Measurements from ENCODE around the gene MAP1B. TPM values are rescaled to one million over a fixed set of nuclear protein-coding genes. Genes with fewer than 3 reads are reported as not detected.

The MAP1B gene
- total RNA-seq, 1 donor from 2014 or later: 22.4 TPM

DNA sequence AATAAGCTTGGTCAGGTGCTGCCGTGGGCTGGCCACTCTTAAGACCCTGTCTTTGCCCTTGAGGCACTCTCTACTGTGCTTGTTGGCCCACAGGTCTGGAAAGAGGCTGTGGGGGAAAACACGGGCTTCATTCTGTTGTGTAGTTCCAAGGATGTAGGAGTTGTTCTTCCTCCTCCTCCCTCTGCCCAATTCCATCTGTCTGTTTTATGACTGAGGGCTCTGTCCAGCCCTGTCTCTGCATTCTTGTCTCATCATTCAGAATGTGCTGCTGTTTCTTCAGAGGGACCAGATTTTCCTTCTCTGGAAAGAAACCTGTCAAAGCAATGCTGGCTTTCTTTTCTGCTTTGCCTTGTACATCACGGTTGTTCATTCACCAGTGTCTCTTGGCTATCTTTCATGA lies 84.1 kb downstream of the MAP1B start:
- Histone ChIP-seq H3K27me3 (ENCODE audit: control insufficient read depth in 3 of 3, insufficient read depth in 3 of 3, low read length in 3 of 3) (no peaks in the 10 kb centered on the region), H3K27ac (ENCODE audit: low read depth, low read length) (no peak overlapping the region), H3K9ac (ENCODE audit: low read depth in 1 of 3, low read length in 3 of 3) (no peak overlapping the region), H3K4me1 (ENCODE audit: control insufficient read depth in 3 of 3, insufficient read depth in 3 of 3, low read length in 3 of 3) (no peaks in the 10 kb centered on the region), H3K9me3 (ENCODE audit: control insufficient read depth in 3 of 3, low read length in 3 of 3) (no peaks in the 10 kb centered on the region), H3K4me3 (ENCODE audit: low read length in 3 of 3) (no peak overlapping the region), H3K36me3 (ENCODE audit: control insufficient read depth in 3 of 3, insufficient read depth in 3 of 3, low read length in 3 of 3) (peaks cover 0 to 2% (median 0%) of the 10 kb centered on the region in 3 donors)

DNA sequence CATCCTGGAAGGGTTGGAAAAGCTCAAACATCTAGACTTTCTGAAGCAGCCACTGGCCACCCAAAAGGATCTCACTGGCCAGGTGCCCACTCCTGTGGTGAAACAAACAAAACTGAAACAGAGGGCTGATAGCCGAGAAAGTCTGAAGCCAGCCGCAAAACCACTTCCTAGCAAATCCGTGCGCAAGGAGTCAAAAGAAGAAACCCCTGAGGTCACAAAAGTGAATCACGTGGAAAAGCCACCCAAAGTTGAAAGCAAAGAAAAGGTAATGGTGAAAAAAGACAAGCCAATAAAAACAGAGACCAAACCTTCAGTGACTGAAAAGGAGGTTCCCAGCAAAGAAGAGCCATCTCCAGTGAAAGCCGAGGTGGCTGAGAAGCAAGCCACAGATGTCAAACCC lies 87.6 kb downstream of the MAP1B start:
- no peaks in the 10 kb centered on the region for H3K4me1 ChIP-seq (ENCODE audit: control insufficient read depth in 3 of 3, insufficient read depth in 3 of 3, low read length in 3 of 3)
- H3K4me3 ChIP-seq (ENCODE audit: low read length in 3 of 3): no peak overlapping the region
- H3K36me3 ChIP-seq (ENCODE audit: control insufficient read depth in 3 of 3, insufficient read depth in 3 of 3, low read length in 3 of 3): peaks cover 3 to 9% (median 5%) of the 10 kb centered on the region in 3 donors

DNA sequence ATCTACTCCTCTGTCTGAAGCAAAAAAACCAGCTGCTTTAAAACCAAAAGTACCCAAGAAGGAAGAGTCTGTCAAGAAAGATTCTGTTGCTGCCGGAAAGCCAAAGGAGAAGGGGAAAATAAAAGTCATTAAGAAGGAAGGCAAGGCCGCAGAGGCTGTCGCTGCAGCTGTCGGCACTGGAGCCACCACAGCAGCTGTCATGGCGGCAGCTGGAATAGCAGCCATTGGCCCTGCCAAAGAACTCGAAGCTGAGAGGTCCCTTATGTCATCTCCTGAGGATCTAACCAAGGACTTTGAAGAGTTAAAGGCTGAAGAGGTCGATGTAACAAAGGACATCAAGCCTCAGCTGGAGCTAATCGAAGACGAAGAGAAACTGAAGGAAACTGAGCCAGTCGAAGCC lies 88.3 kb downstream of the MAP1B start:
- H3K27me3 ChIP-seq (ENCODE audit: control insufficient read depth in 3 of 3, insufficient read depth in 3 of 3, low read length in 3 of 3): no peaks in the 10 kb centered on the region
- H3K27ac ChIP-seq (ENCODE audit: low read depth, low read length): no peak overlapping the region
- H3K9ac ChIP-seq (ENCODE audit: low read depth in 1 of 3, low read length in 3 of 3): no peak overlapping the region
- H3K9me3 ChIP-seq (ENCODE audit: control insufficient read depth in 3 of 3, low read length in 3 of 3): no peaks in the 10 kb centered on the region
- H3K4me3 ChIP-seq (ENCODE audit: low read length in 3 of 3): no peak overlapping the region
- peaks cover 3 to 9% (median 5%) of the 10 kb centered on the region in 3 donors for H3K36me3 ChIP-seq (ENCODE audit: control insufficient read depth in 3 of 3, insufficient read depth in 3 of 3, low read length in 3 of 3)
- H3K4me1 ChIP-seq (ENCODE audit: control insufficient read depth in 3 of 3, insufficient read depth in 3 of 3, low read length in 3 of 3): no peaks in the 10 kb centered on the region

More for the DNA sequence above, 87.6 kb downstream of the MAP1B start:
- no peak overlapping the region for H3K27ac ChIP-seq (ENCODE audit: low read depth, low read length)
- H3K9ac ChIP-seq (ENCODE audit: low read depth in 1 of 3, low read length in 3 of 3): no peak overlapping the region
- H3K9me3 ChIP-seq (ENCODE audit: control insufficient read depth in 3 of 3, low read length in 3 of 3): no peaks in the 10 kb centered on the region
- no peaks in the 10 kb centered on the region for H3K27me3 ChIP-seq (ENCODE audit: control insufficient read depth in 3 of 3, insufficient read depth in 3 of 3, low read length in 3 of 3)

DNA sequence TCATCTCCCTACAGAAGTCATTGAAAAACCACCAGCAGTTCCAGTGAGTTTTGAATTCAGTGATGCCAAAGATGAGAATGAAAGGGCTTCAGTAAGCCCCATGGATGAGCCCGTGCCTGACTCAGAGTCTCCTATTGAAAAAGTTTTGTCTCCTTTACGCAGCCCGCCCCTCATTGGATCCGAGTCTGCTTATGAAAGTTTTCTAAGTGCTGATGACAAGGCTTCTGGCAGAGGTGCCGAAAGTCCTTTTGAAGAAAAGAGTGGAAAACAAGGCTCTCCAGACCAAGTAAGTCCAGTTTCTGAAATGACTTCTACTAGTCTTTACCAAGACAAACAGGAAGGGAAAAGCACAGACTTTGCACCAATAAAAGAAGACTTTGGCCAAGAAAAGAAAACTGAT lies 90.1 kb downstream of the MAP1B start:
- no peak overlapping the region for H3K4me3 ChIP-seq (ENCODE audit: low read length in 3 of 3)
- no peak overlapping the region for H3K9ac ChIP-seq (ENCODE audit: low read depth in 1 of 3, low read length in 3 of 3)
- H3K36me3 ChIP-seq (ENCODE audit: control insufficient read depth in 3 of 3, insufficient read depth in 3 of 3, low read length in 3 of 3): peaks cover 3 to 9% (median 5%) of the 10 kb centered on the region in 3 donors
- H3K27ac ChIP-seq (ENCODE audit: low read depth, low read length): no peak overlapping the region
- no peaks in the 10 kb centered on the region for H3K4me1 ChIP-seq (ENCODE audit: control insufficient read depth in 3 of 3, insufficient read depth in 3 of 3, low read length in 3 of 3)
- no peaks in the 10 kb centered on the region for H3K27me3 ChIP-seq (ENCODE audit: control insufficient read depth in 3 of 3, insufficient read depth in 3 of 3, low read length in 3 of 3)
- no peaks in the 10 kb centered on the region for H3K9me3 ChIP-seq (ENCODE audit: control insufficient read depth in 3 of 3, low read length in 3 of 3)

DNA sequence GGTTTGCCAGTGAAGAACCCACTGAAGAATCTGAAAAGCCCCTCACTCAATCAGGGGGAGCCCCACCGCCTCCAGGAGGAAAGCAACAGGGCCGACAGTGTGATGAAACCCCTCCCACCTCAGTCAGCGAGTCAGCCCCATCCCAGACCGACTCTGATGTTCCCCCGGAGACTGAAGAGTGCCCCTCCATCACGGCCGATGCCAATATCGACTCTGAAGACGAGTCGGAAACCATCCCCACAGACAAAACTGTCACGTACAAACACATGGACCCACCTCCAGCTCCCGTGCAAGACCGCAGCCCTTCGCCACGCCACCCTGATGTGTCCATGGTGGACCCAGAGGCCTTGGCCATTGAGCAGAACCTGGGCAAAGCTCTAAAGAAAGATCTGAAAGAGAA lies 92.4 kb downstream of the MAP1B start:
- Histone ChIP-seq H3K27ac (ENCODE audit: low read depth, low read length) (no peak overlapping the region), H3K36me3 (ENCODE audit: control insufficient read depth in 3 of 3, insufficient read depth in 3 of 3, low read length in 3 of 3) (peaks cover 3 to 12% (median 5%) of the 10 kb centered on the region in 3 donors), H3K27me3 (ENCODE audit: control insufficient read depth in 3 of 3, insufficient read depth in 3 of 3, low read length in 3 of 3) (no peaks in the 10 kb centered on the region), H3K4me3 (ENCODE audit: low read length in 3 of 3) (no peak overlapping the region), H3K4me1 (ENCODE audit: control insufficient read depth in 3 of 3, insufficient read depth in 3 of 3, low read length in 3 of 3) (no peaks in the 10 kb centered on the region), H3K9ac (ENCODE audit: low read depth in 1 of 3, low read length in 3 of 3) (no peak overlapping the region), H3K9me3 (ENCODE audit: control insufficient read depth in 3 of 3, low read length in 3 of 3) (no peaks in the 10 kb centered on the region)

- no peak overlapping the region for H3K4me3 ChIP-seq (ENCODE audit: low read length in 3 of 3)
- H3K27me3 ChIP-seq (ENCODE audit: control insufficient read depth in 3 of 3, insufficient read depth in 3 of 3, low read length in 3 of 3): no peaks in the 10 kb centered on the region
- no peak overlapping the region for H3K27ac ChIP-seq (ENCODE audit: low read depth, low read length)
- H3K4me1 ChIP-seq (ENCODE audit: control insufficient read depth in 3 of 3, insufficient read depth in 3 of 3, low read length in 3 of 3): no peaks in the 10 kb centered on the region
- H3K9ac ChIP-seq (ENCODE audit: low read depth in 1 of 3, low read length in 3 of 3): no peak overlapping the region
- H3K9me3 ChIP-seq (ENCODE audit: control insufficient read depth in 3 of 3, low read length in 3 of 3): no peaks in the 10 kb centered on the region
- H3K36me3 ChIP-seq (ENCODE audit: control insufficient read depth in 3 of 3, insufficient read depth in 3 of 3, low read length in 3 of 3): peaks cover 3 to 15% (median 3%) of the 10 kb centered on the region in 3 donors
Measured at GRCh38 chr5:72202331-72202825, 95.1 kb downstream of the MAP1B start.

- Histone ChIP-seq H3K27ac (ENCODE audit: low read depth, low read length) (no peak overlapping the region), H3K36me3 (ENCODE audit: control insufficient read depth in 3 of 3, insufficient read depth in 3 of 3, low read length in 3 of 3) (peaks cover 0 to 14% (median 3%) of the 10 kb centered on the region in 3 donors), H3K9ac (ENCODE audit: low read depth in 1 of 3, low read length in 3 of 3) (no peak overlapping the region), H3K27me3 (ENCODE audit: control insufficient read depth in 3 of 3, insufficient read depth in 3 of 3, low read length in 3 of 3) (no peaks in the 10 kb centered on the region), H3K4me1 (ENCODE audit: control insufficient read depth in 3 of 3, insufficient read depth in 3 of 3, low read length in 3 of 3) (no peaks in the 10 kb centered on the region), H3K4me3 (ENCODE audit: low read length in 3 of 3) (no peak overlapping the region), H3K9me3 (ENCODE audit: control insufficient read depth in 3 of 3, low read length in 3 of 3) (no peaks in the 10 kb centered on the region)
Measured at GRCh38 chr5:72203251-72203845, 96.1 kb downstream of the MAP1B start.

DNA sequence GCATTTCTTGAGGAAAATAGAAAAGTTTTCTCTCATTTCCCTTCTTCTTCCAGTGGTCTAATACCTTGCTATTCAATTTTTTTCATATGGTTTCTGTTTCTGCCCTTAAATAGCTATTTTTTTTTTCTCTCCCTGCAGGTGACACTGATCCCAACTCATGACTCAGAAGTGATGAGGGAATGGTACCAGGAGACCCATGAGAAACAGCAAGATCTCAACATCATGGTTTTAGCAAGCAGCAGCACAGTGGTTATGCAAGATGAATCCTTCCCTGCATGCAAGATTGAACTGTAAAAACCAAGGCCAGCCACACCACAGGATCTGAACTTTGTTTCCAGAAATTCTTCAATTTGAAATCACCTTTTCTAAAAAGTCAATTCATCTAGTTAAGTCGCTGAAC lies 97.7 kb downstream of the MAP1B start:
- Histone ChIP-seq H3K9me3 (ENCODE audit: control insufficient read depth in 3 of 3, low read length in 3 of 3) (no peaks in the 10 kb centered on the region), H3K4me1 (ENCODE audit: control insufficient read depth in 3 of 3, insufficient read depth in 3 of 3, low read length in 3 of 3) (no peaks in the 10 kb centered on the region), H3K4me3 (ENCODE audit: low read length in 3 of 3) (no peak overlapping the region), H3K9ac (ENCODE audit: low read depth in 1 of 3, low read length in 3 of 3) (no peak overlapping the region), H3K36me3 (ENCODE audit: control insufficient read depth in 3 of 3, insufficient read depth in 3 of 3, low read length in 3 of 3) (peaks cover 0 to 10% (median 3%) of the 10 kb centered on the region in 3 donors), H3K27ac (ENCODE audit: low read depth, low read length) (no peak overlapping the region), H3K27me3 (ENCODE audit: control insufficient read depth in 3 of 3, insufficient read depth in 3 of 3, low read length in 3 of 3) (no peaks in the 10 kb centered on the region)

GRCh38 chr5:72205431-72206009 lies 98.2 kb downstream of the MAP1B start:
- Histone ChIP-seq H3K27me3 (ENCODE audit: control insufficient read depth in 3 of 3, insufficient read depth in 3 of 3, low read length in 3 of 3) (no peaks in the 10 kb centered on the region), H3K36me3 (ENCODE audit: control insufficient read depth in 3 of 3, insufficient read depth in 3 of 3, low read length in 3 of 3) (peaks cover 0 to 10% (median 3%) of the 10 kb centered on the region in 3 donors), H3K9me3 (ENCODE audit: control insufficient read depth in 3 of 3, low read length in 3 of 3) (no peaks in the 10 kb centered on the region), H3K9ac (ENCODE audit: low read depth in 1 of 3, low read length in 3 of 3) (no peak overlapping the region), H3K27ac (ENCODE audit: low read depth, low read length) (no peak overlapping the region), H3K4me1 (ENCODE audit: control insufficient read depth in 3 of 3, insufficient read depth in 3 of 3, low read length in 3 of 3) (peaks cover 0 to 3% (median 2%) of the 10 kb centered on the region in 3 donors), H3K4me3 (ENCODE audit: low read length in 3 of 3) (no peak overlapping the region)

DNA sequence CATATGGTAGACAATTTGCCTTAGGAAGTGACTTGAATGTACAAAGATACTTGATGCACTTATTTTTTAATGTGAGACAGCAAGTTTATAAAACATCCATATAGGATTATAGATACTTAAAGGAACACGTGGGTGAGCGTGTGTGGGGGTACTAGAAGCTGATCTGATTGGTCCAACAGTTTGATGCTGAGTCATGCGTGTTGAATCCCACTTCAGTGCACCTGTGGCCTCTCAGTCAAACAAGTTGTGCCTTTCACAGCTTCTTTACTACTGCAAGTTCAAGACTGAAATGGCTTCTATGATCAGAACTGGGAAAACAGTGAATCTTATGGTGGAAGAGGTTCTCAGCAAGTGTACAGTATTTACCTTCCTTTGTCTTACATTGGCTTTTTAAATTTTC lies 98.9 kb downstream of the MAP1B start:
- Histone ChIP-seq H3K9me3 (ENCODE audit: control insufficient read depth in 3 of 3, low read length in 3 of 3) (no peaks in the 10 kb centered on the region), H3K27ac (ENCODE audit: low read depth, low read length) (no peak overlapping the region), H3K36me3 (ENCODE audit: control insufficient read depth in 3 of 3, insufficient read depth in 3 of 3, low read length in 3 of 3) (peaks cover 0 to 10% (median 3%) of the 10 kb centered on the region in 3 donors), H3K4me3 (ENCODE audit: low read length in 3 of 3) (no peak overlapping the region), H3K27me3 (ENCODE audit: control insufficient read depth in 3 of 3, insufficient read depth in 3 of 3, low read length in 3 of 3) (no peaks in the 10 kb centered on the region), H3K9ac (ENCODE audit: low read depth in 1 of 3, low read length in 3 of 3) (no peak overlapping the region), H3K4me1 (ENCODE audit: control insufficient read depth in 3 of 3, insufficient read depth in 3 of 3, low read length in 3 of 3) (peaks cover 4 to 9% (median 5%) of the 10 kb centered on the region in 3 donors)
